Effector memory CD4-positive, alpha-beta T cell (primary cell): ENCODE measurements around the gene CCDC69.

Experiments used
- DNase-seq, 3 donors: peaks; one replicate each; pipeline ENCODE4 v3.0.0-alpha.2; 2020
- H3K27ac ChIP-seq: 2 replicates; pipeline ENCODE4 v1.7.0; 2013; ENCODE audit warnings: mild to moderate bottlenecking, low read length, moderate library complexity; ENCODE audit not compliant: insufficient read depth, poor library complexity, severe bottlenecking
- H3K27me3 ChIP-seq: replicated peaks from 2 replicates; pipeline ENCODE4 v1.7.0; 2013; ENCODE audit warnings: mild to moderate bottlenecking, low read length; ENCODE audit not compliant: insufficient read depth, control insufficient read depth, poor library complexity, severe bottlenecking
- H3K36me3 ChIP-seq: 2 replicates; pipeline ENCODE4 v1.7.0; 2013; ENCODE audit warnings: mild to moderate bottlenecking, low read length, moderate library complexity; ENCODE audit not compliant: control insufficient read depth, insufficient read depth
- H3K4me1 ChIP-seq: 2 replicates; pipeline ENCODE4 v1.7.0; 2013; ENCODE audit warnings: low read length, mild to moderate bottlenecking; ENCODE audit not compliant: control insufficient read depth, insufficient read depth, poor library complexity, severe bottlenecking
- H3K4me3 ChIP-seq: 2 replicates; pipeline ENCODE4 v1.7.0; 2013; ENCODE audit warnings: low read length, low read depth, mild to moderate bottlenecking; ENCODE audit not compliant: insufficient read depth, poor library complexity, severe bottlenecking
- H3K9me3 ChIP-seq: 2 replicates; pipeline ENCODE4 v1.7.0; 2013; ENCODE audit warnings: mild to moderate bottlenecking, low read length, moderate library complexity; ENCODE audit not compliant: control insufficient read depth

The CCDC69 gene

GRCh38 chr5:151225071-151225470, 1.2 kb upstream of the CCDC69 start:
- Histone ChIP-seq H3K4me3 (no peak overlapping the region), H3K27me3 (no peaks in the 10 kb centered on the region), H3K27ac (peak overlapping the region; percentile 97), H3K9me3 (no peaks in the 10 kb centered on the region), H3K4me1 (peaks cover 27% of the 10 kb centered on the region), H3K36me3 (no peaks in the 10 kb centered on the region)
- no peak for DNase-seq

GRCh38 chr5:151224372-151224771, 480 bp upstream of the CCDC69 start:
- no peaks in the 10 kb centered on the region for H3K36me3 ChIP-seq
- peaks cover 33% of the 10 kb centered on the region for H3K4me1 ChIP-seq
- no peaks in the 10 kb centered on the region for H3K27me3 ChIP-seq
- H3K9me3 ChIP-seq, result no peaks in the 10 kb centered on the region
- H3K27ac ChIP-seq, result peak overlapping the region; percentile 97
- H3K4me3 ChIP-seq, result peak overlapping the region; percentile 88
- DNase-seq, result no peak

- H3K36me3 ChIP-seq, result no peaks in the 10 kb centered on the region
- peak overlapping the region; percentile 97 for H3K27ac ChIP-seq
- H3K4me1 ChIP-seq, result peaks cover 48% of the 10 kb centered on the region
- no peaks in the 10 kb centered on the region for H3K9me3 ChIP-seq
- peak; percentile 14 to 45 (median 27) for DNase-seq
- H3K27me3 ChIP-seq, result no peaks in the 10 kb centered on the region
- H3K4me3 ChIP-seq, result peak overlapping the region; percentile 88
Measured at GRCh38 chr5:151222790-151223446, 974 bp downstream of the CCDC69 start.

- peak overlapping the region; percentile 88 for H3K4me3 ChIP-seq
Measured at GRCh38 chr5:151222054-151222789, 1.7 kb downstream of the CCDC69 start.

GRCh38 chr5:151221574-151221973, 2.3 kb downstream of the CCDC69 start:
- Histone ChIP-seq H3K4me1 (peaks cover 51% of the 10 kb centered on the region), H3K36me3 (peaks cover 6% of the 10 kb centered on the region)

More at GRCh38 chr5:151222054-151222789, 1.7 kb downstream of the CCDC69 start:
- DNase-seq, result no peak
- H3K27ac ChIP-seq, result peak overlapping the region; percentile 97
- peaks cover 6% of the 10 kb centered on the region for H3K36me3 ChIP-seq
- no peaks in the 10 kb centered on the region for H3K9me3 ChIP-seq
- no peaks in the 10 kb centered on the region for H3K27me3 ChIP-seq
- peaks cover 51% of the 10 kb centered on the region for H3K4me1 ChIP-seq

GRCh38 chr5:151219789-151220188, 4.1 kb downstream of the CCDC69 start:
- DNase-seq, result no peak
- H3K27ac ChIP-seq, result peak overlapping the region; percentile 97
- H3K4me1 ChIP-seq, result peaks cover 63% of the 10 kb centered on the region
- H3K4me3 ChIP-seq, result no peak overlapping the region
- H3K36me3 ChIP-seq, result peaks cover 6% of the 10 kb centered on the region
- H3K27me3 ChIP-seq, result no peaks in the 10 kb centered on the region
- no peaks in the 10 kb centered on the region for H3K9me3 ChIP-seq

More at GRCh38 chr5:151221574-151221973, 2.3 kb downstream of the CCDC69 start:
- Histone ChIP-seq H3K27ac (peak overlapping the region; percentile 97), H3K27me3 (no peaks in the 10 kb centered on the region), H3K4me3 (peak overlapping the region; percentile 88), H3K9me3 (no peaks in the 10 kb centered on the region)
- no peak for DNase-seq

GRCh38 chr5:151219138-151219537, 4.8 kb downstream of the CCDC69 start:
- Histone ChIP-seq H3K4me1 (peaks cover 70% of the 10 kb centered on the region), H3K36me3 (peaks cover 6% of the 10 kb centered on the region), H3K9me3 (no peaks in the 10 kb centered on the region), H3K27me3 (no peaks in the 10 kb centered on the region), H3K4me3 (no peak overlapping the region), H3K27ac (peak overlapping the region; percentile 97)
- no peak for DNase-seq

- no peak overlapping the region for H3K4me3 ChIP-seq
- no peaks in the 10 kb centered on the region for H3K27me3 ChIP-seq
- H3K4me1 ChIP-seq, result peaks cover 80% of the 10 kb centered on the region
Measured at GRCh38 chr5:151218177-151218576, 5.7 kb downstream of the CCDC69 start.

GRCh38 chr5:151216781-151217180, 7.1 kb downstream of the CCDC69 start:
- Histone ChIP-seq H3K27me3 (no peaks in the 10 kb centered on the region), H3K4me1 (peaks cover 82% of the 10 kb centered on the region), H3K9me3 (no peaks in the 10 kb centered on the region), H3K36me3 (peaks cover 6% of the 10 kb centered on the region), H3K27ac (peak overlapping the region; percentile 97), H3K4me3 (no peak overlapping the region)
- DNase-seq, result no peak

More at GRCh38 chr5:151218177-151218576, 5.7 kb downstream of the CCDC69 start:
- H3K27ac ChIP-seq, result peak overlapping the region; percentile 97
- H3K9me3 ChIP-seq, result no peaks in the 10 kb centered on the region
- peaks cover 6% of the 10 kb centered on the region for H3K36me3 ChIP-seq
- DNase-seq, result no peak

- Histone ChIP-seq H3K4me1 (peaks cover 81% of the 10 kb centered on the region), H3K27ac (peak overlapping the region; percentile 97)
- DNase-seq, result no peak
Measured at GRCh38 chr5:151215546-151215880, 8.4 kb downstream of the CCDC69 start.

More at GRCh38 chr5:151215546-151215880, 8.4 kb downstream of the CCDC69 start:
- H3K9me3 ChIP-seq, result no peaks in the 10 kb centered on the region
- no peaks in the 10 kb centered on the region for H3K27me3 ChIP-seq
- peak overlapping the region; percentile 5 for H3K4me3 ChIP-seq
- peaks cover 6% of the 10 kb centered on the region for H3K36me3 ChIP-seq
